GM21526 (cell line): Measurements from ENCODE around the gene CNST.
"Not testable (repeated sequence)": the region's sequence is repeated elsewhere in the genome, so short reads cannot be mapped to it uniquely, and the experiment has no call there.

Source experiments
- ATAC-seq: cut with Tn5 transposase; IDR thresholded peaks from one replicate; pipeline ENCODE4 v1.9.1; 2021; ENCODE audit warnings: moderate library complexity; ENCODE audit not compliant: unreplicated experiment, low FRiP score

CNST gene

DNA sequence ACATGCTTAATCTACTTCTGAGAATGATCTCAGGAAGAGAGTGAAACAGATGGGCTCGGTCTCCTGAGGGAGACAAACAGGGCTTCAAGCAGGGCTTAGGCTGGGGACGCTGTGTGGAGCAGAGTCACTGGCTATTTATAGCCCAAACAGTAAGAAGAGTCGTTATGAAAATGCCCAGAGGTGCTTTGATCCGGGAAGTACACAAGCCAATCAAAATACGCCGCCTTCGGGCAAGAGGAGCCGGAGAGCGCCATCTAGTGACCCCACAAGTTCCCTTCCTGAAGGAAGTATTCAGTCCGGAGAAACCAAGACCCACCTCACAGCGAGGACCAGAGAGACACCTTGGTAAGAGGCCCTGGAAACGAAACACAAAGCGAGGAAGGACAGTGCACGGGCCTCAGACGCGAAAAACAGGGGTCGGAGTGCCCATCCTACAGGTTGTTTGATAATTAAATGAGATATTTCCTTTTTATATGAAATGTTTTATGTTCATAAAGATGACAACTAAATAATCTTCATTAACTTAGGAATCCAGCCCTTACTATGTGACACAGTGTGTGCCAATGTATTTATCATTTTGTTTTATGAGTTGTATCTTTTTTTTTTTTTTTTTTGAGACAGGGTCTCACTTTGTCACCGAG lies 133.0 kb downstream of the CNST start:
- peak; percentile 89 for ATAC-seq

DNA sequence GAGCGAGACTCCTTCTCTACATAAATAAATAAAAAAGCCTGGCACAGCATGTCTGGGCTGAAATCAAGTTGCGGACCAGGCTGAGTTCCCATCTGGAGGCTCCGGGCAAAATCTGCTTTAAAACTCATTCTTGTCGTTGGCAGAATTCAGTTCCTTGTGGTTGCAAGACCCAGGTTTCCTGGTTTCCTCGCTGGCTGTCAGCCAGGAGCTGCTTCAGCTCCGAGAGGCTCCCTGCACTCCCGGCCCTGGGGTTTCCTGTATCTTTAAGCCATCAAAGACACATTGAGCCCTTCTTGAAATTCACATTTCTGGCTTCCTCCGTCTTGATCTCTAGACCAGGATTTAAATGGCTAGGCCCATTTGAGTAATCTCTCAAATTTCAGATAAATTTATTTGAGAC lies 137.3 kb downstream of the CNST start:
- no peak for ATAC-seq

DNA sequence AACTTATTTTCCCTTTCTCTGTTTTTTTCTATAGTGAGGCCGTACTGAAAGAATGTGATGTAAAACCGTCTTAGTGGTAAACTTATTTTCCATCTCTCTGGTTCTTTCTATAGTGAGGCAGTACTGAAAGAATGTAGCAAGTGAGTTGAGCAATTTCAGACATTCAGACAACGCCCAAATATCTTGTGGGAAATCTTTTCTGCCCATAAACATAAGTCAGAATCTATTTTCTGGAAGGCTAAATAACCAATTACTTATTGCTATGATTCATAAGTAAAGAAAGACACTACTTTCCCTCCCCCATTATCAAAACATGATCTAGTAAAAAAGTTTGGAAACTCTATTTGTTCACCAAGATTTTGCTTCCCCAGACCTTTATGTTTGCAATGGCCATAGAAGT lies 139.1 kb downstream of the CNST start:
- no peak for ATAC-seq

DNA sequence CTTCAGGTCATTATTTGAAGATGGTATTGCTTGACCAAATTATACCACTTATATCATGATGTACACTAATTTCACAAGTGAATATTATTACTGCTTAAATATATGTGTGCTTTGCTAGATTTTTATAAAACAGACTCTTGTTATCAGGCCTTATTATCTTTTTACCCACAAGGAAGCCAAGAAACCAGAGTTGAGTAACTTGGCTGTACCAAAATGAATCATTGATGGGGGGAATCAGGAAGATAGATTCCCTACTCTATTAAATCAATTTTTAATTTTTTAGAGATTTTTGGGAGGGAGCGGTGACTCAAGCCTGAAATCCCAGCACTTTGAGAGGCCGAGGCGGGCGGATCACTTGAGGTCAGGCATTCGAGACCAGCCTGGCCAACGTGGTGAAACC lies 141.9 kb downstream of the CNST start:
- ATAC-seq: no peak

DNA sequence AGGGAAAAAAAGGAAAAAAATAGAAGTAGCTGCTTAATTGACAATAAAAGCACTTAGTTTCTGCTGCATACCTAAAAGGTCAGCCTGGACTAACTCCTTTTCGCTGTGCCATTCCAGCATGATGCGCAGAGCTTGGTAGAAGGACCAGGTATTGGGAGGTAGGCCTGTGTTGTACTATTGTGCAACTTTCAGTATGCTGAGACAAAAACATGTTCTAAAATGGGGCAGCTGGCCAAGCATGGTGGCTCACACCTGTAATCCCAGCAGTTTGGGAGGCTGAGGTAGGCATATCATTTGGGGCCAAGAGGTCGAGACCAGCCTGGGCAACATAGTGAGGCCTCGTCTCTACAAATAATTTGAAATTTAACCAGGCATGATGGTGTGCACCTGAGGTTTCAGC lies 142.9 kb downstream of the CNST start:
- ATAC-seq: no peak

DNA sequence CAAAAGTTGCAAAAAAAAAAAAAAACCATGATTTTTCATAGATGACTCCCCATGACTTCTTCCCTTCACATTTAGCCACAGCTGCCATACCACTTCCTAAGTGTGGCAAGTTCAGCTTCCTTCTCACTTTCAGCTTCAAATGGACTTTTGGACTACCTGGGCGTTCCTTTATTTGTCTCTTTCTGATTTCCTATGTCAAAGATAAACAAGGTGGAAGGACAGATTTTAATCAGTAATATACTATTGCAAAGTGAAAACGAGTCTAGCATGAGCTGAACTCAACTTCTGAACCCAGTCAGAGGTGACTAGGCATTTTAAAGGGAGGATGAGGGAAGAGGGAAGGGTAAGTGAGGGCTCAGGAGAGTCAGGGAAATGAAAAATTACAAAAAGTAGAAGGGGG lies 143.6 kb downstream of the CNST start:
- no peak for ATAC-seq

DNA sequence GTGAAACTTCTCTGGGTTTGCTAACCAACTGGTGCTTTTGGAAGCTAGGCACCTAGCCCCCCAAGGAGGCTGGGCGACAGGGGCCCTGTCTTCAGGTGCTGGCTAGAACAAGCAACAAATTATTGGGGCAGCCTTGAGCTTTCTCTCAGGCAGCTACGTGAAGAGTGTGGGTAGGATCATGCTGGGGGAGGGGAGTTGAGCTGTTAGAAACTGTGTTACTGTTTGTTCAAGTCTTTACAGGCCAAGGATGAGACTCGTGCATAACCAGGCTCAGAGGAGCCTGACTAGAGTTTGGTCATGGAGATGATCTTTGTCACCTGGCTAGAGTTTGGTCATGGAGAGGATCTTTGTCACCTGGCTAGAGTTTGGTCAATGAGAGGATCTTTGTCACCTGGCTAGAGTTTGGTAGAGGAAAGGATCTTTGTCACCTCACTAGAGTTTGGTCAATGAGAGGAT lies 145.3 kb downstream of the CNST start:
- no peak for ATAC-seq

DNA sequence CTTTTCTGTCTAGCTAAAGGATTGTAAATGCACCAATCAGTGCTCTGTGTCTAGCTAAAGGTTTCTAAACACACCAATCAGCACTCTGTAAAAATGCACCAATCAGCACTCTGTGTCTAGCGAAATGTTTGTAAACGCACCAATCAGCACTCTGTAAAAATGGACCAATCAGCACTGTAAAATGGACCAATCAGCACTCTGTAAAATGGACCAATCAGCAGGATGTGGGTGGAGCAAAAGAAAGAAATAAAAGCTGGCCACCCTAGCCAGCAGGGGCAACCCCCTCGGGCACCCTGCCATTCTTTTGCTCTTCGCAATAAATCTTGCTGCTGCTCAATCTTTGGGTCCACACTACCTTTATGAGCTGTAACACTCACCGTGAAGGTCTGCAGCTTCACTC lies 146.2 kb downstream of the CNST start:
- ATAC-seq: not testable (repeated sequence)
